Activated CD4-positive, alpha-beta T cell treated with anti-CD3 and anti-CD28 coated beads, Interleukin-2, amount 10 ng/mL, durations not matched to agents 7 days and 5 days (primary cell): Measurements from ENCODE around the gene FAM234A. TPM values are rescaled to one million over a fixed set of nuclear protein-coding genes. Genes with fewer than 3 reads are reported as not detected.

ENCODE experiments used
- CTCF ChIA-PET: fragments of 350-600 bp; sonication (Branson Sonifier 250); formaldehyde crosslinking; loops from one replicate; lab custom pipeline; 2021; ENCODE audit warnings: antibody characterized with exemption; lab: Charles Lee
- POLR2A ChIA-PET: fragments of 350-600 bp; sonication (Branson Sonifier 250); formaldehyde crosslinking; loops from one replicate; lab custom pipeline; 2021; ENCODE audit warnings: antibody characterized with exemption; lab: Charles Lee
- DNase-seq: peaks from one replicate; pipeline ENCODE4 v3.0.0-alpha.2; 2020
- H3K27ac Mint-ChIP-seq: one replicate; pipeline ENCODE4 v1.8.0; 2021; ENCODE audit warnings: mild to moderate bottlenecking, moderate library complexity, mixed read lengths
- H3K27me3 Mint-ChIP-seq: one replicate; pipeline ENCODE4 v1.8.0; 2021; ENCODE audit warnings: mixed read lengths
- H3K36me3 Mint-ChIP-seq: one replicate; pipeline ENCODE4 v1.8.0; 2021; ENCODE audit warnings: low read depth, mixed read lengths
- H3K4me1 Mint-ChIP-seq: one replicate; pipeline ENCODE4 v1.8.0; 2021; ENCODE audit warnings: mixed read lengths
- H3K4me3 Mint-ChIP-seq: one replicate; pipeline ENCODE4 v1.8.0; 2021; ENCODE audit warnings: mild to moderate bottlenecking, moderate library complexity, mixed read lengths
- H3K9me3 Mint-ChIP-seq: one replicate; pipeline ENCODE4 v1.8.0; 2021; ENCODE audit warnings: mixed read lengths
- total RNA-seq, 2 experiments: library from RNA; stranded (reverse); gene quantifications; one replicate each; pipeline ENCODE4 v1.2.3, GENCODE V29; 2021

Gene FAM234A
- total RNA-seq, 2 experiments from 2014 or later, result 16.0 to 19.6 TPM

DNA sequence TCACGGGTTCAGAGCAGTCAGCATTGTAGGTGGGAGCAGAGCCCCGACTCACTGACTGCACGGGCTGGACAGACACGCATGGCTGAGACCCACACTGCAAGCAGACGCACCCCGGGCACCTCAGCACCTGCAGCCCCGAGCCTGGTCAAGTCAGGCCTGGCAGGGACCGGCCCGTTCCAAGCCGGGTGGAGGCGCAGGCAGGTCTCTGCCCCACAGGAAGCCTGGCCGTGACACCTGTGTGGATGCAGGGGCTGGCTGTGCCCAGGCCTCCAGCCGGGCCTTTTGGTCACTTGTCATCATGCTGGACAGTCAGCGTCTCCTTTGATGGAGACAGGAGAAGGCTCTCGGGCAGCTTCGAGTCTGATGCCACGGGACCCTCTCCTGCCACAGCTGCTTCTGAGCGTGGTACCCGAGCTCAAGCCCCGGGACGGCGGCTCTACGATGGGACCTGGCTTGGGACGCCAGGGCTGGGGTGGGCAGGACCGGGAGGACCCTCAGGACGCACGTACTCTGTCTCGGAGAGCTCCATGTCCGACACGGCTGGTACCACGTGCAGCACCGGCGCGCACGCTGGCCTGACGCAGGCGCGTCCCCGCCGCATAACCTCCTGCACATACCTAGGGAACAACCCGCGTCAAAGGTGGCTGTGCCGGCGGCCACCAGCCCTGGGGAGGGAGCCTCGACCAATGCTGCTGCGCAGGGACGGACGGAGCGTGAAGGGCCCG is 56.2 kb downstream of the FAM234A start:
- Mint-ChIP-seq H3K4me3 (no peak overlapping the region), H3K27me3 (no peaks in the 10 kb centered on the region), H3K36me3 (peaks cover 22% of the 10 kb centered on the region), H3K27ac (no peak overlapping the region), H3K4me1 (no peaks in the 10 kb centered on the region), H3K9me3 (peaks cover 3% of the 10 kb centered on the region)
- ChIA-PET POLR2A (no interaction called here), CTCF (interaction anchor here (1.5 kb wide), 1 partner anchor 61 kb away, joined by 5 read pairs; no protein-coding TSS in a partner anchor)
- DNase-seq, result no peak

DNA sequence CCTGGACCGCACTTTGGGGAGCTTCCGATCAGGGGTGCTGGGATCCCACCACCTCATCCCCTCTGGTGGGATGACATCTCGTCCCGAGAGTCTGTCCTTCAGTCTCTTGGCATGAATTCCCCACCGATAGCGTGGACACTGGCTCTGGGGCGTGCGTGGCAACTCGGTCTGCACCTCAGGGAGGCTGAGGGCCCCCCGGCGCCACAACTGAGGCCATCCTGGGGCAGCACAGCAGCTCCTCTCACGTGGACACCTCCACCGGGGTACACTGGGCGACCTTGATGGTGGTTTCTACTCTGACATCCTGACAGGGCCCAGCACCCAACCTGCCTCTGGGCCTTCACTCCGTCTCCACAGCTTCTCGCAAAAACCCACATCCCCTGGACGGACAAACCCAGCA is 56.9 kb downstream of the FAM234A start:
- Mint-ChIP-seq H3K9me3 (no peaks in the 10 kb centered on the region), H3K27me3 (no peaks in the 10 kb centered on the region), H3K36me3 (peaks cover 19% of the 10 kb centered on the region), H3K4me1 (no peaks in the 10 kb centered on the region), H3K4me3 (no peak overlapping the region), H3K27ac (no peak overlapping the region)
- ChIA-PET CTCF (interaction anchor here (1.5 kb wide), 1 partner anchor 60 kb away, joined by 5 read pairs; no protein-coding TSS in a partner anchor), POLR2A (no interaction called here)
- no peak for DNase-seq

DNA sequence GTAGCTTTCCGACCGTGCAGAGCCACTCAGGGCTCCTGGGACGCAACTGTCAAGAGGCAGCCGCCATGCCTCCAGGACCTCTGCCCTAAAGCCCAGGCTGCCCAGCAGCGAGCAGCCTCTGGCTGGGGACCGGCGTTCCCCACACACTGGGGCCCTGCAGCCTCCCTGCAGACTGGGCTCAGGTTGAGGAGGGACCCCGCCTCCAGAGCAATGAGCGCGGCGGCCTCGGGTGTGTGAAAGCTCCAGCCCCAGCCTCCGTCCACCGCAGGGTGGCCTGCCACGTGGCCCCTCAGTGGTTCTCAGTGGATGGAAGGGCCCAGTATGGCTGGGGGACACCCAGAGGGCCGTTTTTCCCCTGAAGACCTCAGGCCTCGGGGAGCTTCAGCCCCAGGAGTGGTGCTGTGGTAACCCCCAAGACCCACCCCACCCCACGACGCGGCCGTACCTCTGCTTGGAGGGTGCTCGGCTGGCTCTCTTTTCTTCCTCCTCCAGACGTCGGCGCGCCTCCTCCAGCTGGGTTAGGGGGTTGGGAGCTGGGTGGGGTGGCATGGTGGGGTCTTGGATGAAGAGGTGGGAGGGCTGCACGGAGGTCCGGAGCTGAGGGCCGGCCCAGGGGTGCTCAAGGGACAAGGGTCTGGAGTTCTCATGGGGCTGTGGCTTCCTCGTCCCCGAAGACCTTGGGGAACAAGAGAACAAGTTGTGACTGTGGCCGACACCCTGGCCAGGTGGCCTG is 58.6 kb downstream of the FAM234A start:
- Mint-ChIP-seq H3K9me3 (no peaks in the 10 kb centered on the region), H3K4me1 (no peaks in the 10 kb centered on the region), H3K4me3 (no peak overlapping the region), H3K27me3 (no peaks in the 10 kb centered on the region), H3K27ac (no peak overlapping the region), H3K36me3 (peaks cover 5% of the 10 kb centered on the region)
- DNase-seq, result no peak
- POLR2A ChIA-PET, result no interaction called here
- CTCF ChIA-PET, result no interaction called here

DNA sequence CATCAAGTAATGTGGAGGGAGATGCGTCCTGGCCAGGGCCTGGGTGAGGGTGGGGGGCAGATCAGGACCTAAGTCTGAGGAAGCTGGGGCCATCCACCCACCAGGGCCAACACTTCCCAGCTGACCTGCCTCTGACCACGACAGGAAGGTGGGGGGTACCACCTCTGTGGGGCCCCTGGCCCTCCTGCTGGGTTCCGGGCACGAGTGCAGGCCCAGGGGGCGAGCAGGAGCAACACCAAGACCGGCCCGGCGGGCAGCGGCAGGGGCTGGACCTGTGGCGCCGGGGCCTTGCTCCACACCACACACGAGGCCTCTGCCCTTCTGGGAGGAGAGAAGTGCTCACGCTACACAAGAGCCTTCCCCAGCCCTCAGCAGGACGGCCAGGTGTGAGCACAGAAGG is 61.7 kb downstream of the FAM234A start:
- CTCF ChIA-PET, result no interaction called here
- Mint-ChIP-seq H3K4me1 (no peaks in the 10 kb centered on the region), H3K9me3 (no peaks in the 10 kb centered on the region), H3K36me3 (peaks cover 4% of the 10 kb centered on the region), H3K27ac (no peak overlapping the region), H3K4me3 (no peak overlapping the region), H3K27me3 (no peaks in the 10 kb centered on the region)
- no peak for DNase-seq
- POLR2A ChIA-PET, result no interaction called here

DNA sequence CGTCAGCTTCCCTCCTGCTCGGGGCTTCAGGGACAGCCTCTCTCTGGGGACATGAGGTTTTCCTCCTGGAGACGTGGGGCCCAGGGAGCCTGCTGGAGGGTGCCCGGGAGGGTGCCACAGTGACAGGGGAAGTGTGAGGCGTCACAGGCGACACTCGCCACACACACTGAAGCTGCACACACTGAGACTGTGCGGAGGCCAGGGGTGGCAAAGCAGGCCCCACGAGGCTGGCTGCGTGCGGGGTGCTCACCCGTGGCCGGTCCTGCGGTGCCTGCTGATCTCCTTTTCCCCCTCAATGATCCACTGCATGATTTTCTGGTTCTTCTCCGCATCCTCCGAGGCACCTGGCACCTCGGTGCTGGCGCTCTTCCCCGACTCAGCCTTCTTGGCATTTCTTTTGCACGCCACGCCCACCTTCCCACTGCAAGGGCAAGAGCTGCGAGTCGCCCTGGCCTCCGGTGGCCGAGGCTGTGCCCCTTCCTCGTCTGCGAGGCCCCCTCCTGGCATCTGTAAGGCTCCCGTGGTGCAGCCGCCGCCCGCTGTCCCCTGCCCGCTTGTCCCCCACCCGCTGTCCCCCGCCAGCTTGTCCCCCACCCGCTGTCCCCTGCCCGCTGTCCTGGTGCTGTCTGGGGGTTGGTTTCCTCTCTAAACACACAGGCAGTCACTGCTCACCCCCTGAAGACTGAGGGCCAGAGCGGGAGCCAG is 62.3 kb downstream of the FAM234A start:
- ChIA-PET POLR2A (no interaction called here), CTCF (no interaction called here)
- peaks cover 4% of the 10 kb centered on the region for H3K36me3 Mint-ChIP-seq
- no peak for DNase-seq
- no peak overlapping the region for H3K27ac Mint-ChIP-seq
- H3K27me3 Mint-ChIP-seq, result no peaks in the 10 kb centered on the region
- no peaks in the 10 kb centered on the region for H3K4me1 Mint-ChIP-seq
- no peak overlapping the region for H3K4me3 Mint-ChIP-seq
- H3K9me3 Mint-ChIP-seq, result no peaks in the 10 kb centered on the region

DNA sequence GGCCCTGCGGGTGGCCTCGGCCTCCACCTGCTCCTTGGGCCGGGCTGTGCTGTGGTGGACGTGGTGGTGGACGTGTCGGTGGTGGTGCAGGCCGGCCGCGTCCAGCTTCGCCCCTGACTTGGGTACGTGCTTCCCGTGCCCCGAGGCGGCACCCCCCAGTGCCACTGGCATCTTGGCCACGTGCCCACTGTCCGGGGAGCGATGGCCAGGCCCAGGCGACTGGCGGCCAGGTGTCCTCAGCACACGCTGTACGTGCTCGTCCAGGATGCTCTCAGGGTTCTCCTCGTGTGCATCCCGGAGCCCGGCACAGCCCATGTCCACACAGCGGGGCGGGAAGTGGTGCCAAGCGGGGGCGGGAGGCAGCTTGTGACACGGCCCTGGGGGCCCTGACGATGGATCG is 63.2 kb downstream of the FAM234A start:
- no peaks in the 10 kb centered on the region for H3K27me3 Mint-ChIP-seq
- CTCF ChIA-PET, result interaction anchor here (1.1 kb wide), 1 partner anchor 26 kb away, joined by 3 read pairs; no protein-coding TSS in a partner anchor
- no peak overlapping the region for H3K27ac Mint-ChIP-seq
- H3K4me3 Mint-ChIP-seq, result no peak overlapping the region
- H3K4me1 Mint-ChIP-seq, result no peaks in the 10 kb centered on the region
- peaks cover 2% of the 10 kb centered on the region for H3K36me3 Mint-ChIP-seq
- POLR2A ChIA-PET, result no interaction called here
- no peaks in the 10 kb centered on the region for H3K9me3 Mint-ChIP-seq
- DNase-seq, result no peak

DNA sequence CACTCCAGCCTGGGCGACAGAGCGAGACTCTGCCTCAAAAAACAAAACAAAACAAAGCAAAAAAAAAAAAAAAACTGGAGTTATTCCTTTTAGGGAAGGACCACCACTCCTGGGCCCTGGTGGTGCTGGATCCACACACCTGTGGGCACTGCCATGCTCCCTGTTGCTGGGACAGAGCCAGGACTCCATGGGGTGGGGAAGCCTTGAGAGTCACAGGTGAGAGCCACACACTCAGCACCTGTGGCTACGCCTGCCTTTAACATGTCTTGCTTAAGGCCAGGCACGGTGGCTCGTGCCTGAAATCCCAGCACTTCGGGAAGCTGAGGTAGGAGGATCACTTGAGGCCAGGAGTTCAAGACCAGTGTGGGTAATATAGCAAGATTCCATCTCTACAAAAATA is 66.6 kb downstream of the FAM234A start:
- no peaks in the 10 kb centered on the region for H3K9me3 Mint-ChIP-seq
- ChIA-PET POLR2A (no interaction called here), CTCF (no interaction called here)
- H3K4me1 Mint-ChIP-seq, result no peaks in the 10 kb centered on the region
- H3K36me3 Mint-ChIP-seq, result peaks cover 3% of the 10 kb centered on the region
- DNase-seq, result no peak
- H3K4me3 Mint-ChIP-seq, result no peak overlapping the region
- H3K27ac Mint-ChIP-seq, result no peak overlapping the region
- H3K27me3 Mint-ChIP-seq, result no peaks in the 10 kb centered on the region

DNA sequence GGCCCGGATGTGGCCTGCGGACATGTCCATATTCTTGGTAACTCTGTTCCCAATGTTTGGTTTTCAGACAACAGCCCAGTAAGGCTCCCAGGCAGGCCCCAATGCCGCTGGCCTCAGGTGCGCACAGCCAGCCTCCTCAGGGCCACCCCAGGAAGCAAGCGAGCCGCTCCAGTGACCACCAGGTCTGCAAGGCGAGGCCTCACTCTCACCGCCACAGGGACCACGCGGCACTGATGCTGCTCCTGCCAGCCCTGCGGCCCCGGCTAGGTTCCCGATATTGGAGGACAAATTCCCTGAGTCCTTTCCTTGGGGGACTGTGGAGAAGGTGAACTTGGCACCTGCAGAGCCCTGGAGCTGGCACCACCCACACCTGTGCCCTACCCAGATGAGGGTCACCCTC is 67.3 kb downstream of the FAM234A start:
- DNase-seq, result no peak
- ChIA-PET CTCF (interaction anchor here (0.5 kb wide), 1 partner anchor 1999 kb away, joined by 5 read pairs; no protein-coding TSS in a partner anchor), POLR2A (no interaction called here)
- no peaks in the 10 kb centered on the region for H3K9me3 Mint-ChIP-seq
- H3K4me1 Mint-ChIP-seq, result no peaks in the 10 kb centered on the region
- H3K27me3 Mint-ChIP-seq, result no peaks in the 10 kb centered on the region
- no peak overlapping the region for H3K4me3 Mint-ChIP-seq
- H3K36me3 Mint-ChIP-seq, result peaks cover 3% of the 10 kb centered on the region
- no peak overlapping the region for H3K27ac Mint-ChIP-seq

DNA sequence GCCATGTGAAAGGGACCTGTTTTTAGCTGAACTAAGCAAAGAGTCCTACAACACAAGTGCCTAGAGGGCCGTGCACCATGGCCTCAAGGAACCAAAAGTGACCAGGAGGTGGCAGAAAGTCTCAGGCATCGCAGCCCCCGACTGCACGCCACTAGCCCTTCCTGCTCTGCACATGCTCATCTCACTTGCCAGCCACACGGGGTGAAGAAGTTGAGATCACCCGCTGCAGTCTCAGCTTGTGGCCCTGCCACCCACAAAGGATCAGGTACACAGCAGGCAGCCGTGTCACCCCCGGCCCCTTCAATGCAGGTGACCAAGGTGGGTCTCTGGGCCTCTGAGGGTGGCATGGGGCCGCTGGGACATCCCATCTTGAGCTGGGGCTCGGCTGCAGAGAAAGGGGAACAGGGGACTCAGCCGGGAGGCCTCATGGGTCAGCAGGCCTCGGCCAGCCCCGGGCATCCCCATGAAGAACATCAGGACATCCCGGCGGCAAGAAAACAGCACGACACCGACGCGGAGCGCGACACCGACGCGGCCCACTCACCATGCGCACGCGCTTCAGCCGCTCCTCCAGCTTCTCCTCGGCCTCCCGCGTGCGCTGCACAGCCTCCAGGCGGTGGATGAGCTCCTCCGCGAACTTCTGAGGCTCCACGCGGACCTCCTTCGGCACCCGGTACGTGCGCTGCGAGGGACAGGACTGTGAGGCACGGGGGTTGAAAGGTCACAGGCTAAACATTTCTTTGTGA is 69.3 kb downstream of the FAM234A start:
- Mint-ChIP-seq H3K4me3 (no peak overlapping the region), H3K9me3 (no peaks in the 10 kb centered on the region), H3K27ac (peak overlapping the region; percentile 54), H3K36me3 (peaks cover 5% of the 10 kb centered on the region), H3K27me3 (no peaks in the 10 kb centered on the region), H3K4me1 (no peaks in the 10 kb centered on the region)
- no peak for DNase-seq
- ChIA-PET POLR2A (no interaction called here), CTCF (no interaction called here)

DNA sequence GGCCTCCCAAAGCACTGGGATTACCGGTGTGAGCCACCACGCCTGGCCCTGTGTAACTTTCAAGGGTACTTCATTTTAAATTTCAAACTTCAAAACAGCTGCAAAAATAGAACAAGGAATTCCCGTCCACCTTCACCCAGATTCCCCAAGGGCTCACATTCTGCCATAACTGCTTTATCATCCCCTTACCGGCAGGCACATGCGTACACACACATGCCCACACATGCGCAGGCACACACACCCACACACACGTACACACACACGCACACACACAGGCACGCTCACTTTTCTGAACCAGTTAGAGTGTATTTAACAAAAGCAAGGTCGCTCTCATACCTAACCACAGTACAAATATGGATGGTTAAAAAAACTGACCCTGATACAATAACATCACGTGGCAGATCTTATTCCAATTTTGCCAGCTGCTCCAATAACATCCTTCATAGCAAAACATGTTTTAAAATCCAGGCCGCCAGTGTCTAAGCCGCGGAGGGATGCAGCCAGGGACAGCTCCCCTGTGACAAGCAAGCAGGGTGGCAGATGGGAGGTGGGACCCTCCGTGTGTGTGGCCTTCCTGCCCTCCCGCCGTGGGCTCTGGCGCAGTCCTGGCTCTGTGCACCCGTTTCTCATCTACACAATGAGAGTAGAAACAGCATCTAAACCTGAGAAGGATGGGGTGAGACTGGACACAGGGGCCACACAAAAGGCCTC is 71.5 kb downstream of the FAM234A start:
- Mint-ChIP-seq H3K27me3 (no peaks in the 10 kb centered on the region), H3K27ac (no peak overlapping the region), H3K36me3 (peaks cover 8% of the 10 kb centered on the region), H3K4me1 (peaks cover 6% of the 10 kb centered on the region), H3K4me3 (no peak overlapping the region), H3K9me3 (no peaks in the 10 kb centered on the region)
- ChIA-PET POLR2A (no interaction called here), CTCF (interaction anchor here (1.3 kb wide), 1 partner anchor 20 kb away, joined by 3 read pairs; no protein-coding TSS in a partner anchor)
- DNase-seq, result no peak

DNA sequence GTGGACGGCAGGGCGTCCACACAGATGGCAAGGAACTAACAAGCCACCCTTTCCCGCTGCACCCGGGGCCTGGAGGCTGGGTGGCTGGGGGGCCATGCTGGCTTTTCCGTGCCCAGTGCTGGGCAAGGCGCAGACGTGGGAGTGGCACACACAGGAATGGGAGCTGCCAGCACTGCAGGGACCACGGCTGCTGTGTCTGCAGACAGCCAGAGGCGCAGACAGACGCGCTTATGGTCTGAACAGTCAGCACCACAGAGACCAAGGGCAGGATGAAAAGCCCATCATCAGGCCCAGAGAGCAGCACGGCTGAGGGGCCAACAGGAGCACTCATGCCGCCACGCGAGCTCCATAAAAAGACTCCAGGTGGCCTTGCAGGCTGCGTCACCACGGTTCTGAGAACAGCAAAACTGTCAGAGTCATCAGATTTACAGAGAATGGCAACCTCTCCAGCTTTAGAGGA is 72.3 kb downstream of the FAM234A start:
- CTCF ChIA-PET, result interaction anchor here (1.3 kb wide), 1 partner anchor 19 kb away, joined by 3 read pairs; no protein-coding TSS in a partner anchor

More for the DNA sequence above, 72.3 kb downstream of the FAM234A start:
- POLR2A ChIA-PET, result no interaction called here
- no peak overlapping the region for H3K27ac Mint-ChIP-seq
- H3K36me3 Mint-ChIP-seq, result peaks cover 8% of the 10 kb centered on the region
- no peak overlapping the region for H3K4me3 Mint-ChIP-seq
- no peaks in the 10 kb centered on the region for H3K9me3 Mint-ChIP-seq
- H3K27me3 Mint-ChIP-seq, result no peaks in the 10 kb centered on the region
- H3K4me1 Mint-ChIP-seq, result peaks cover 6% of the 10 kb centered on the region
- DNase-seq, result no peak
